GM21723 (cell line): Measurements from ENCODE around the gene GET4.
"Not testable (repeated sequence)": the region's sequence is repeated elsewhere in the genome, so short reads cannot be mapped to it uniquely, and the experiment has no call there.

ENCODE experiments used
- ATAC-seq: cut with Tn5 transposase; IDR thresholded peaks from one replicate; pipeline ENCODE4 v1.9.1; 2021; ENCODE audit warnings: mild to moderate bottlenecking, moderate library complexity; ENCODE audit not compliant: unreplicated experiment

Gene GET4

DNA sequence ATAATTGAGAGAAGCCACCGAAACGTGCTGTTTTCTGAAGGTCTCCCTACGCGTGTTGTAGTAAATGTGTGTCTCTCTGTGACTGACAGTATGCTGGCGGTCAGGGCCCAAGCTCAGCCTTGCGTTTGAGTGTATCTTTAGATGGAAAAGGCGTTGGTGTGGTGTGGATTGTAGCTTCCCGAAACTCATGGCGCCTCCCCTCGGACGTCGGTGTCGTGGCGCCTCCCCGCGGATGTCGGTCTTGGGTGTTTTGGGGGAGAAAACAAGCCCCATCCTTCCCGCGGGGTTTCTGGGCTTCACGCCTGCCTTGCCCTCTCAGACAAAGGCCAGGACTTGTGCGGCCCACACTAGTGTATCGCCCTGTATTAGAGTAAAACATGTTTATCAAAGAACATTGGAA lies 31.3 kb upstream of the GET4 start:
- no peak for ATAC-seq

DNA sequence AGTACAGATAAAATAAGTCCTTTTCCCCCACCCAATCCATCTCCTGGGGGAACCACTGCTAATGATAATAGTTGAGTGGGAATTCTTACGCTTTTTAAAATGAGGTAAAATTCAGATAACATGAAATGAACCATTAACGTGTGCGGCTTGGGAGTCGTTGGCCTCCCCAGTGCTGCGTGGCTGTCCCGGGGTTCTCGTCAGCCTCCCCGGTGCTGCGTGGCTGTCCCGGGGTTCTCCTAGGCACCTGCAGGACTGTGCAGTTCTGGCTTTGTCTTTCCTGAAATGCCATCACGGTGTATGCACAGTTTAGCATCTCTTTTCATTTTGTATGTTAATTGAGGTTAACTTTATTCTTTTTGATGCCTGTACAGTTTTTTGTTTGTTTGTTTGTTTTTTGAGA lies 30.6 kb upstream of the GET4 start:
- ATAC-seq = no peak

DNA sequence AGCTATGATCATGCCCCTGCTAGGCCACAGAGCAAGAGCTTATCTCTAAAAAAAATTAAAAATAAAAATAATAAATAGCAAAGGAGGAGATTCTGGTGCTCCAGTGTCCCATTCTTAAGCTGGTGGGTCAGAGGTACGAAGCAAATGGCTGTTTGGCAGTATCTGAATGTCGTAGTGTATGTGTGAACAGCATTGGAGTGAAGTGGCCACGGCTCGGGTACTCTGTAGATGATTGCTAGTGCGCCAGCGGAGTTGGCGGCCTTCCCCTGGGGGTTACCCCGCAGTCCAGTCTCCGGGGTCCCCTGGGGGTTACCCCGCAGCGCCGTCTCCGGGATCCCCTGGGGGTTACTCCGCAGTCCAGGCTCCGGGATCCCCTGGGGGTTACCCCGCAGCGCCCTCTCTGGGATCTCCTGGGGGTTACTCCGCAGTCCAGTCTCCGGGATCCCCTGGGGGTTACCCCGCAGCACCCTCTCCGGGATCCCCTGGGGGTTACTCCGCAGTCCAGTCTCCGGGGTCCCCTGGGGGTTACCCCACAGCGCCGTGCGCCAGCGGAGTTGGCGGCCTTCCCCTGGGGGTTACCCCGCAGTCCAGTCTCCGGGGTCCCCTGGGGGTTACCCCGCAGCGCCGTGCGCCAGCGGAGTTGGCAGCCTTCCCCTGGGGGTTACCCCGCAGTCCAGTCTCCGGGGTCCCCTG lies 29.2 kb upstream of the GET4 start:
- not testable (repeated sequence) for ATAC-seq

DNA sequence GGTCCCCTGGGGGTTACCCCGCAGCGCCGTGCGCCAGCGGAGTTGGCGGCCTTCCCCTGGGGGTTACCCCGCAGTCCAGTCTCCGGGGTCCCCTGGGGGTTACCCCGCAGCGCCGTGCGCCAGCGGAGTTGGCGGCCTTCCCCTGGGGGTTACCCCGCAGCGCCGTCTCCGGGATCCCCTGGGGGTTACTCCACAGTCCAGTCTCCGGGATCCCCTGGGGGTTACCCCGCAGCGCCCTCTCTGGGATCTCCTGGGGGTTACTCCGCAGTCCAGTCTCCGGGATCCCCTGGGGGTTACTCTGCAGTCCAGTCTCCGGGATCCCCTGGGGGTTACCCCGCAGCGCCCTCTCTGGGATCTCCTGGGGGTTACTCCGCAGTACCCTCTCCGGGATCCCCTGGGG lies 28.6 kb upstream of the GET4 start:
- ATAC-seq = not testable (repeated sequence)

DNA sequence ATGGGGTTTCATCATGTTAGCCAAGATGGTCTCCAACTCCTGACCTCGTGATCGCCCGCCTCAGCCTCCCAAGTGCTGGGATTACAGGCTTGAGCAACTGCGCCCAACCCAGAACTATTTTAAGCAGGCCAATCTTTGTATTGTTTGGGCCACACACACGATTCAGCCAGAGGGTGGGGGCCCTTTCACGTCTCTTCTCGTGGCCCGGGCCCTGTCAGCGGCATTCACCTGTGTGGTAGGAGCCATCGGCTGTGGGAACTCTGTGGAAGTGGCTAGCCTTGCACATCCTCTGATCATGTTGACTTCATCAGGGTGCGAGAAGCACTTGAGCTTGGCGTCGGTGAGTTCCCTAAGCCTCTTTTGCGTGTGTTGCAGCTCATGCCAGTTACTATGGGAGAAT lies 27.2 kb upstream of the GET4 start:
- ATAC-seq = no peak

DNA sequence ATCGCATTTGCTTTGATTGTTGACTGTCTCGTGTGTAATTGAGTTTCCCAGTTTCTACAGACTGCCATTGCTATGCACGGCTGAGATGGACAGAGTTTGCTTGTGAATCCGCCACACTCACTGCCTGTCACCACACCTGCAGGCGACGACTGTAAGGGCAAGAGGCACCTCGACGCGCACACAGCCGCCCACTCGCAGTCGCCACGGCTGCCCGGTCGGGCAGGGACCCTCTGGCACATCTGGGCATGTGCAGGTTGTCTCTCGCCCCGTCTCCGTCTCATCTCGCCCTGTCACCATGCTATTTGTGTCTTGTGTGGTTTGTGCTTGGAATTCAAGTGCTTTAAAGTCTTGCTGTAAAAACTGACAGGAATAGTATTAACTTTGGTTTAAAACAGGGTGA lies 26.6 kb upstream of the GET4 start:
- ATAC-seq = no peak

DNA sequence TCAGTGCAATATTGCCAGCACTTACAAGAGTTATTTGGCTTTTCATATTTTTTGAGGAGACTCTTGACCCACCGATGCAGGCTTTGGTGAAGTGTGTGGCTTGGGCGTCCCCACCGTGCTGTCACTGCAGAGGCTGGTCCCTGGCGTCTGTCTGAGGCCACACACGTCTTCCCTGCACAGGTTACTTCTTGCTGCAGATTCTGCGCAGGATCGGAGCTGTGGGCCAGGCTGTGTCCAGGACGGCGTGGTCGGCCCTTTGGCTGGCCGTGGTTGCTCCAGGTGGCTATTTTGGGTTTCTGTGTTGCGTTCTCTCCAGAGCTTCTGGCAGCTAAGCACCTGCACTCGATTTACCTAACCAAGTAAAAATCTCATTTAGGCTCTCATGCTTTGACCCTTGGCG lies 25.1 kb upstream of the GET4 start:
- ATAC-seq = no peak

DNA sequence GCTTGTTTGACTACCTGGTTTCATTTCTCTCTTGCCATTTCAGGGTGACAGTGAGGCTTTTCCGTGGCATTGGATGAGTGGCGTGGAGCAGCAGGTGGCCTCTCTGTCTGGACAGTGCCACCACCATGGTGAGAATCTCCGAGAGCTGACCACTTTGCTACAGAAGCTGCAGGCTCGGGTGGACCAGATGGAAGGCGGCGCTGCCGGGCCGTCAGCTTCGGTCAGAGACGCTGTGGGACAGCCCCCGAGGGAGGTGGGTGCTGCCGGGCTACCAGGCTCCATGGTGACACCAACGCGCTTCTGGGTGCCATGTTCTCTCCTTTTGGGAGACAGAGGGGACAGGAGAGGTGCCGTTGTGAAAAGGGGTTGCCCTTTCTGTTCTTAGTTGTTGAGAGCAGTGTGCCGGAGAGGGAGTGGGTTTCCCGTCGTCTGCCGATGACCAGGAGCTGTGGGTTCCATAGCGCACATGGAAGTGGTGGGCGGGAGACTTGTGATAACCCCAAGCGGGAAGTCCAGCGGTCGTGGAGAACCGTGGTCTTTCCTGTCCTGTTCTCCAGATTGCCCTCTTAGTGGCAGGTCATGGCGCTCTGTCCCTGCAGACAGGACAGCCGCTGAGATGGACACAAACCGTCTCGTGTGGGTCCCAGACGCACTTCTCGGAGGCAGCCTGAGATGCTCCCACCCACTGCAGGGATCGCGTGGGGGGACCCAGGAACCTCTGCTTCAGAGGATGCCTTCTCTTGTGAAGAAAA lies 22.8 kb upstream of the GET4 start:
- ATAC-seq = no peak

DNA sequence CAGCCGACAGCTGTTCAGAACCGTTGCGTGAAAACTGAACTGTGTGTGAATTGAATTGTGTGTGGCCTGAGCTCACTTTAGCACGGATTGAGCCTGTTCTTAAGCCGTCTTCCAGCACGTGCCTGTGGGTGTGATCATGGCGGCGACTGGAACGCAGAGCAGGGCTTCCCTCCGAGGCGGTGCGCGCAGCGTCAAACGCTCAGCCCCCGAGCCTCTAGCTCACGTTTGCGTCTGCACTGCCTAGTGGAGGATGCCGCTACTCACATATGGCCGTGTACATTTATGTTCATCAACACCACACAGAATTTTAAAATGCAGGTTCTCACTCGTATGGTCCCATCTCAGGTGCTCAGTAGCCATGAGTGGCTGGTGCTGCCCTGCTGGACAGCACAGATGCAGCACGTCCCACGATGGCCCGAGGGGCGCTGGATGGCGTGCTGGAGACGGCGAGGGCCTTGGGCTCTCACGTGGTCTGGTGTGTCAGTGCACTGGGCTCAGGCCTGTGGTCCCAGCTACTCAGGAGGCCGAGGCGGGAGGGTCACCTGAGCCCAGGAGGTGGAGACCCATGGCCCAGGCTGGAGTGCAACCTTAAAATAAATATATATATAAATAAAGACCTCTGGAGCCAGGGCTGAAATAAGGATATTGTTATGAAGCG lies 22.1 kb upstream of the GET4 start:
- ATAC-seq = no peak

DNA sequence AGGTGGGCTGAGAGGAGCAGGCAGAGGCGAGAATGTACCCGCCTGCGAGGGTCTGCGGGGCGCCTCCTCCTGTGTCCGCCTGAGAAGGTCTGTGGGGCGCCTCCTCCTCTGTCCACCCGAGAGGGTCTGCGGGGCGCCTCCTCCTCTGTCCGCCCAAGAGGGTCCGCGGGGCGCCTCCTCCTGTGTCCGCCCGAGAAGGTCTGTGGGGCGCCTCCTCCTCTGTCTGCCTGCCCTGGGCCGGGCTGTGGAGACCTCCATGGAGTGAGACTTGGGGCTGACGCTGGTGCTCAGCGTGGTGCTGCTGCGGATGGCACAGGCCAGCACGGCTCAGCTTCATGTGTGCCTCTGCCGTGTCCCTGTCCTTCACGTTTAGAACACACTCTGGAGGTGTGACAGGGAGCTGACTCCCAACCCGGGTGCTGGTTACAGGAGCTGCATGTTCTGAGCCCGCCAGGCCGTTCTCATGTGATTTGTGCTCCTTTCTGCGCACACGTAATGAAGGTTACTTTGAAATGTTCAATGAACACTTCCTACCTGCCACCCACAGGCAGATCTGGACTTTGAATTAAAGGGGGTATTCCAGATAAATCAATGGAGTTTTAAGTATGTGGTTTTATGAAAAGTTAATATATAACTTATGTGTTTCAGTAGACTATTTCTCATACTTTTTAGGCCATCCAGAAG lies 20.5 kb upstream of the GET4 start:
- no peak for ATAC-seq

DNA sequence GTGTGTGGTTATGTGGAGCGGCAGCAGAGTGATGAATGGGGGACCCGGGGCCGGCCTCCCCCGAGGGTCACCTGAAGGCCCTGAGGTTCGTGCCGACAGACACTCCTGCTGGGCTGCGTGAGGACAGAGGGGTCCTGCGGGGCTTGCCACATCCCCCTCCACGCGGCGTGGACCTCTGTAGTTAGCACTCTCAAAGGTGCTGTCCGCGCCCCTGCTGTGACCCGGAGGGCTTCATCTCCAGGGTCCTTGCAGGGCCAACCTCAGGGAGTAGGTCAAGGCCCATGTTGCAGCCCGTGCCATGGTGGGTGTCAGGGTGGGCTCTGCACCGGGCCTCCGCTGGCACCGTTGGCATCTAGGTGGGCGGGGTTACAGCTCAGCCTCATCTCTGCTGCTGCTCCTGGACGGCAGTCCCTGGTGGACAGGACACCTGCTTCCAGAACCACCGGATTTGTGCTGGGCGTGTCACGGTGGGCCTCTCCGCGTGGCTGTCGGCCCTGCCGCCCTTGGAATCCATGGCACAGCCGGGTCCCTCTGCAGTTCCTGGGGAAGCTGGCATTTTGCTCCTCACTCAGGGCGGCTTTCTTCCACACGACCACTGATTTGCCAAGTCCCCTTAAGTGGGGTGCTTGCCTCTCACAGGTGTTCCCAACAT lies 19.8 kb upstream of the GET4 start:
- ATAC-seq = no peak

DNA sequence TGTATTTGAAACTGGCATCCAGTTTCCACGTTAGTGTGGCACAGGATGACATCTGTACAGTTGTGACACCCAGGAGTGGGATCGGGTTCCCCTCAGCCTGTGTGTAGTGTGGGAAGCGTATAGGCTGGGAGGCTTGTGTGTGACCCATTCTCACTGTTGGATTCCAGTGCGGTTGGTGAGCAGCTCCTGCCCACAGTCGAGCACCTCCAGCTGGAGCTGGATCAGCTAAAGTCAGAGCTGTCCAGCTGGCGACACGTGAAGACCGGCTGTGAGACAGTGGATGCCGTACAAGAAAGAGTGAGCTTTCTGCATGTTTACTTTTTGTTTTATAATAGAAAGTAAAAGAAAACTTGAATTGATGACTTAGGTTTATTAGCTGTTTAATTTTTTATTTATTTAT lies 18.7 kb upstream of the GET4 start:
- ATAC-seq = no peak

DNA sequence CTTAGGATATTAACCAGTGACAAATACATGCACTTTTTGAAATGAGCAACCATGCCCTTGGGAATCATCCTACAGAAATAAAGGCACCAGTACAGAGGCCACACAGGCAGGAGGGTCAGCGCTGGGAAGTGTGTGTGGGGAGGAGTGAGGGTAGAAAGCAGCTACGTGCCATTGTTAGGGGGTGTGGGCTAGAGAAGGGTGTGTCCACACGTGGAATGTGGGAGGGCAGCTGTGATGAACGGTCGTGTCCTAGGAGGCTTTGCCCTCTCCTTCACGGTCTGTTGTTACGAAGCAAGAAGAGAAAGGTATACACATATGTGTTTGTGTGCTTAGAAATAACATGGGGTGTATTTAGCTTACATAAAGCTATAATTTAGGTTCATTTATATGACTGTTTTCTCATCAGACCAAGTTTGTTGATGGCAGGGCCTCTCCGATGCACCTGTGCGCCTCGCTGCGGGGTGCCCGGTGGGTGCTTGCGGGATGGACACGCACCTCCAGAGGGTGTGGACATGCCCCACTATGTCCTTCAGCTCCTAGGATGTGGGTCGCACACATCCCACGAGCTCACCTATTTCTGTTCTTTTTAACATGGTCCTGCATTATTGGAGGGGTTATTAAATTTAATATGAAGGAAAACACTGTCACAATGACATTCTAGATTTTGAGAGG lies 16.9 kb upstream of the GET4 start:
- ATAC-seq = no peak

DNA sequence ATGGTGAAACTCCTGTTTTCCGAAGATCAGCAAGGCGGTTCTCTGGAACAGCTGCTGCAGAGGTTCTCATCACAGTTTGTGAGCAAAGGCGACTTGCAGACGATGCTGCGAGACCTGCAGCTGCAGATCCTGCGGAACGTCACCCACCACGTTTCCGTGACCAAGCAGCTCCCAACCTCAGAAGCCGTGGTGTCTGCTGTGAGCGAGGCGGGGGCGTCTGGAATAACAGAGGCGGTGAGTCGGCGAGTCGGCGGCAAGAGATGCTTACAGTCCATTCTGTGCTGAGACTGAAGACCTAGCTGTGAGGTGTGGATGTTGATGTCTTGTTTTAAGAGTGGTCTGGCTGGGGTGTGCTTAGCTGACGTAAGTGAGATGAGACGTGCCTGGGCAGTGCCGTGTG lies 16.2 kb upstream of the GET4 start:
- ATAC-seq = no peak

DNA sequence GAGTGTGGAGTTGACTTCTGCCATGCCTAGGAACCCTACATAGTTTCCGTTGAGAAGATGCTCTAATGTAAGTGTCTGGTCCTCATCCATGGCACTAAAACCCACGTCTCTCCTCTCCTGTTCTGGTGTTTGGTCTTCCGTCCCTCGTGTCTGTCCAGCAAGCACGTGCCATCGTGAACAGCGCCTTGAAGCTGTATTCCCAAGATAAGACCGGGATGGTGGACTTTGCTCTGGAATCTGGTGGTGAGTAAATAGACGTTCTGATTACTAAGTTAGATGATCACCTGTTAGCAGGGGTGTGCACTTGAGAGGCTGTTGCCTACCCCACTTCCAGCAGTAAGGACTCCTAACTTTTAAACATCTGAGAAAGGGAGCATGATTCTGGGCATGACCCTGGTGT lies 15.1 kb upstream of the GET4 start:
- ATAC-seq = no peak

DNA sequence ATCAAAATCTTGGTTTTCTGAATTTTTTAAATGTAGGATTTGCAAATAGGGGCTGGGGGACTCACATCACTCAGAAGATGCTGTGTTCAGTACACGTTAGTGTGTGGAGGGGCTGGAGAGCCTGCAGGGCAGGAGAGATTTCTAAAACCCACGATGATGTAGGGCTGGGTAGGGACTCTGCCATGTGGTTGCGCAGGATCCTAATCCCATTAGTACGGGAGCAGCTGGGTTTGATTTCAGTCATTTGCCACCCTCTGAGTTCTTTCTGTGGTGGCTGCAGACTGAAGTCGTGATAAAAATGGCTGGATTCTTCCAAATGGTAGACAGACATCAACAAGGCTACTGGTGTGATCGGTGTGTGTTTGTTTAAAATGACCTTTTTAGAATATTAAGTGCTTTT lies 14.2 kb upstream of the GET4 start:
- no peak for ATAC-seq

DNA sequence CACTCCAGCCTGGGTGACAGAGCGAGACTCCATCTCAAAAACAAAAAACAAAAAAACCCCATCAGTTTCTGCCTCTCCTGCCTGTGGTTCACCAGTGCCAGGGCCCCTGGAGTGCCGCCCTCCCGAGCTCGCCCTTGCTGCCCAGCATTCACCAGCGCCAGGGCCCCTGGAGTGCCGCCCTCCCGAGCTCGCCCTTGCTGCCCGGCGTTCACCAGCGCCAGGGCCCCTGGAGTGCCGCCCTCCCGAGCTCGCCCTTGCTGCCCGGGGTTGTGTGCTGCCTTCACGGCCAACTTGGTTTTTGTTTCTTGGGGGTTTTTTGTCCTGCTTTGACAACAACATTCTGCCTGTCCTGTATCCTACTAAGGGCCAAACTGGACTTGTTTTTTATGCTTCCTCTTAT lies 13.2 kb upstream of the GET4 start:
- no peak for ATAC-seq

DNA sequence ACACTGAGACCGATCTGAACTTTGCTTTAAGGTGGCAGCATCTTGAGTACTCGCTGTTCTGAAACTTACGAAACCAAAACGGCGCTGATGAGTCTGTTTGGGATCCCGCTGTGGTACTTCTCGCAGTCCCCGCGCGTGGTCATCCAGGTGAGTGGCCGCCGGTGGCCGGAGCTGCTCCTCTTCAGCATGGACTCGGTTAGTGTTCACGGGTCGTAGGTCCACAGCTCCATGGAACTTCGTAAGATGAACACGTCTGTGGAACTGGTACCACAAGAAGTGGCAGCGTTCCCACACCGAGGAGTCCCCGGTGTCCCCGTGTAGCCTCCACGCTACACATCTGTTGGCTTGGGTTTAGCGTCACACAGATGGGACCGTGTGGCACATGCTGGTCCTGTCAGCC lies 10.4 kb upstream of the GET4 start:
- no peak for ATAC-seq

DNA sequence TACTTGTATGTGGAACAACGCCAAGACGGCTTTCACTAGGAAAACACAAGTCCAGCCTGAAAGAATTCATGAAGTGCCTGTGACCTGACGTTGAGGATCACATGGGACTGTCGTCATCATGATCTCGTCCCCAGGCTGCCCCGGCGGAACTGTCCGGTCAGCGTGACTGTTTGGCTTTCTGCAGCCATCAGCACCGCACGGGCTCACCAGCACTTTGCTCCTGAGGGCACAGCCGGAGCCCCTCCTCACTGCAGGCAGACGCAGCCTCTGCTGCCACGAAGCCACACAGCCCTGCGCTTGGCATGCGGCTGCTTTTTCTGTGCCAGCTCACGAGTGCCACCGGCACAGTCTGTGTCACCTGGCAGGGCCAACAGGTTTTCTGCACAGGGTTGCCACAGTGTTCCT lies 9.4 kb upstream of the GET4 start:
- ATAC-seq = no peak

DNA sequence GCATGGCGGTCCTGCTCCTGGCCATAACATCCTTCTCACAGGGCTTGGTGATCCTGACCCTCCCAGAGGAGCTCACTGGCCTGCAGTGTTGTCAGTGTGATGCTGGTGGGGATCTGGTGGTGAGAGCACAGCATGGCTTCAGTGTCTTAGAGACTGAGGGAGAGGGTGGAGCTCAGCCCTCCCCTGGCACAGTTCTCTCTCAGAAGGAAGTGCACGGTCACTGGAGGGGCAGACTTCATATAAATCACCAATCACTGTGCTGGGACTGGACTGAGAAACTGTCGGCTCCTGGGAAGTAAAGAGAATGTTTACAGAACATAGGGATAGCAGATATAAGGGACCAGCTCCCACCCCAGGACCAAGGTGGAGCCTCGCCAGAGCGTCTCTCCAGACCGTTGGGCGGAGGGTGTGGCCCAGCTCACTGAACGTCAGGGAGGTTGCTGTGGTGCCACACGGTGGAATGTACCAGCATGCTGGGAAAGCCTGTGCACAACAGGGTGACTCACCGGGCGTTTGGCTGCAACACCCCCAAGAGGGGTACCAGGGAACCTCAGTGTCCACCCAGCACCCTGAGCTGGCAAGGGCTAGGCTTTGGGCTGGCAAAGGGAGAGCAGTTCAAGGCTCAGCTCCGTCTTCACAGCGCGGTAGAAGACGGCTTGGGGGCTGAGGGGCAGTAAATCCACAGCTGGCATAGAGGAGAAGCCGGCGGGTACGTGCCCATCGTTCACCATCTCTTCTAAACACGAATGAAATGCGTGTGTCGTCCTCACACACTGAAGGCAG lies 8.8 kb upstream of the GET4 start:
- no peak for ATAC-seq
